Naive thymus-derived CD4-positive, alpha-beta T cell (primary cell): Measurements from ENCODE around the gene SDC3. TPM values are rescaled to one million over a fixed set of nuclear protein-coding genes. Genes with fewer than 3 reads are reported as not detected.
A peak's percentile ranks its signal among the peaks of the same experiment; 100 is the strongest.
"Not testable (repeated sequence)": the region's sequence is repeated elsewhere in the genome, so short reads cannot be mapped to it uniquely, and the experiment has no call there.

Experiments
- ATAC-seq: fragments of 150-1000 bp; cut with Tn5 transposase; 2 replicates; pipeline ENCODE4 v1.10.0; 2021; ENCODE audit warnings: mild to moderate bottlenecking, moderate library complexity
- CTCF ChIA-PET: fragments of 350-600 bp; sonication (Branson Sonifier 250); formaldehyde crosslinking; loops from one replicate; lab custom pipeline; 2021; ENCODE audit warnings: antibody characterized with exemption; lab: Charles Lee
- POLR2A ChIA-PET: fragments of 350-600 bp; sonication (Branson Sonifier 250); formaldehyde crosslinking; loops from one replicate; lab custom pipeline; 2021; ENCODE audit warnings: antibody characterized with exemption, inconsistent platforms; lab: Charles Lee
- DNase-seq, 9 donors: peaks; one replicate each; pipeline versions ENCODE4 v3.0.0 to v3.0.0-alpha.2; 2020 to 2022; ENCODE audit warnings: mixed read lengths in 1 of 9
- H3K27ac ChIP-seq: one replicate; pipeline ENCODE4 v1.7.0; 2013; ENCODE audit warnings: mild to moderate bottlenecking, low read depth, low read length, moderate library complexity
- H3K27me3 ChIP-seq, 2 donors: one replicate each; pipeline ENCODE4 v1.7.0; 2013; ENCODE audit warnings: low read length in 2 of 2, mild to moderate bottlenecking in 2 of 2, moderate library complexity in 2 of 2; ENCODE audit not compliant: control insufficient read depth in 2 of 2, insufficient read depth in 2 of 2
- H3K36me3 ChIP-seq, 3 experiments: 1 replicate in 2 of 3; 2 replicates in 1 of 3; pipeline ENCODE4 v1.7.0; 2013; ENCODE audit warnings: low read length in 3 of 3, mild to moderate bottlenecking in 3 of 3, moderate library complexity in 1 of 3; ENCODE audit not compliant: insufficient read depth in 3 of 3, control insufficient read depth in 2 of 3
- H3K4me1 ChIP-seq, 2 donors: one replicate each; pipeline ENCODE4 v1.7.0; 2013; ENCODE audit warnings: low read length in 2 of 2, mild to moderate bottlenecking in 2 of 2, moderate library complexity in 1 of 2; ENCODE audit not compliant: control insufficient read depth in 2 of 2, insufficient read depth in 2 of 2
- H3K4me3 ChIP-seq: 2 replicates; pipeline ENCODE4 v1.7.0; 2013; ENCODE audit warnings: mild to moderate bottlenecking, low read length
- H3K9me3 ChIP-seq, 3 experiments: 1 replicate in 2 of 3; 2 replicates in 1 of 3; pipeline ENCODE4 v1.7.0; 2013; ENCODE audit warnings: low read length in 3 of 3; ENCODE audit not compliant: control insufficient read depth in 2 of 3
- H3K27ac Mint-ChIP-seq, 9 donors: one replicate each; pipeline ENCODE4 v1.8.0; 2020 to 2022; ENCODE audit warnings: mixed read lengths in 9 of 9, mild to moderate bottlenecking in 8 of 9, moderate library complexity in 5 of 9, inconsistent platforms in 2 of 9
- H3K27me3 Mint-ChIP-seq, 5 donors: one replicate each; pipeline ENCODE4 v1.8.0; 2021 to 2022; ENCODE audit warnings: mixed read lengths in 5 of 5, mild to moderate bottlenecking in 1 of 5
- H3K36me3 Mint-ChIP-seq, 5 donors: one replicate each; pipeline ENCODE4 v1.8.0; 2020 to 2022; ENCODE audit warnings: mixed read lengths in 5 of 5, mild to moderate bottlenecking in 3 of 5, inconsistent platforms in 1 of 5
- H3K4me1 Mint-ChIP-seq, 7 donors: one replicate each; pipeline ENCODE4 v1.8.0; 2020 to 2022; ENCODE audit warnings: mixed read lengths in 7 of 7, mild to moderate bottlenecking in 3 of 7, inconsistent platforms in 1 of 7
- H3K4me3 Mint-ChIP-seq, 10 donors: one replicate each; pipeline ENCODE4 v1.8.0; 2020 to 2022; ENCODE audit warnings: mild to moderate bottlenecking in 10 of 10, mixed read lengths in 10 of 10, moderate library complexity in 6 of 10, inconsistent platforms in 2 of 10
- H3K9me3 Mint-ChIP-seq, 11 donors: one replicate each; pipeline ENCODE4 v1.8.0; 2020 to 2022; ENCODE audit warnings: mixed read lengths in 11 of 11, mild to moderate bottlenecking in 4 of 11, inconsistent platforms in 1 of 11, moderate library complexity in 1 of 11
- intact Hi-C, 2 donors: fragments of 100-400 bp; cut with micrococcal nuclease; formaldehyde crosslinking; loops; one replicate each; pipeline ENCODE4 v1.15.1; 2023
- polyA plus RNA-seq, 2 donors: library from polyadenylated mRNA; unstranded; fragments of 300-500 nt; fragmentation: Illumina TruSeq; gene quantifications; one replicate each; pipeline ENCODE4 v1.2.3, GENCODE V29; 2021
- total RNA-seq, 6 experiments: library from RNA in 5 of 6; stranded (reverse) in 5 of 6; gene quantifications; 1 replicate in 5 of 6; 2 replicates in 1 of 6; pipeline ENCODE4 v1.2.3 and lab custom pipeline; 2021 to 2026

SDC3 gene
- total and polyA plus RNA-seq, 7 experiments from 2014 or later, result 0.07 to 0.42 (median 0.27) TPM; not detected in 1

DNA sequence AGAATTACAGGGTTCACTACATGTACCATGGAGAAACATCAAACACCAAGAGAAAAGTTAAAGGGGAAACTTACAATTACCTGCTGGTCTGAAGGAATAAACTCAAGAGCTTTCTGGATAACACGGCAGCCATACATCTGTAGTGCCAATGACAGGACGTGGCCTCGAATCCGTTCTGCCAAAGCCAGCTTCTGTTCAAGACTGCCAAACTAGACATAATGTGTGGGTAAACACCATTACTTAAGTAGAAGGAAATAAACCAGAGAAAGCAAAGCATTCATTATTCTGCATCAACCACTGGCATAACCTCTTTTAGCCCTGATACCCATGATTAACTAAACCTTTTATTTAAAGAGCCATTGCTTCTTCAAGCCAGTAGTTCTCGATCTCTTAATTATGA is 41.5 kb upstream of the SDC3 start:
- DNase-seq, result no peak
- Mint-ChIP-seq H3K36me3 (peaks cover 13 to 62% (median 42%) of the 10 kb centered on the region in 5 donors), H3K4me1 (peaks cover 11 to 34% (median 19%) of the 10 kb centered on the region in 7 donors), H3K9me3 (no peaks in the 10 kb centered on the region), H3K4me3 (no peak overlapping the region), H3K27ac (peak overlapping the region in 3 of 9 donors; percentile 41 to 70 (median 59)), H3K27me3 (no peaks in the 10 kb centered on the region)
- Histone ChIP-seq H3K4me1 (no peaks in the 10 kb centered on the region), H3K27ac (no peak overlapping the region), H3K36me3 (peaks cover 30 to 85% (median 31%) of the 10 kb centered on the region in 3 experiments), H3K27me3 (no peaks in the 10 kb centered on the region), H3K9me3 (no peaks in the 10 kb centered on the region), H3K4me3 (no peak overlapping the region)
- POLR2A ChIA-PET, result no interaction called here
- intact Hi-C loops, result no loop called here
- no peak for ATAC-seq
- CTCF ChIA-PET, result no interaction called here

DNA sequence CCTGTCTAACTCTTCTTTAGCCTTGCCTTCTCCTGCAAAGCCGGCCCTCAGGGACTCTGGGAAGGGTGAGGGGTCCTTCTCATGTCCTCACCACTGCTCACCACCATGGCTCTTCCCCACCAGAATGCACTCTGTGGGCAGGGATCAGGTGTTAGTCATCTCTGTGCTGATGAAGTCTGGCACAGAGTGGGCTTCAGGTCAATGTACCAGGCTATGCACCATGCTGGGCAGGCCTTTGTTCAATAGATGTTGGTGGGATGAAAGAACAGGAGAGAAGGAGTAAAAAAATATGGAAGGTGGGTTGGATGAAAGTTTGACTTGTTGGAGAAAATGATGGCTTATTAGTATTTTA is 40.9 kb upstream of the SDC3 start:
- DNase-seq, H3K9me3 ChIP-seq, H3K4me3 Mint-ChIP-seq, H3K4me1 ChIP-seq, H3K27ac ChIP-seq, ATAC-seq, H3K27me3 ChIP-seq, H3K9me3 Mint-ChIP-seq, H3K27me3 Mint-ChIP-seq, intact Hi-C loops, POLR2A ChIA-PET, CTCF ChIA-PET, H3K4me3 ChIP-seq: not testable (repeated sequence)
- H3K36me3 ChIP-seq, result peaks cover 30 to 87% (median 37%) of the 10 kb centered on the region in 3 experiments
- Mint-ChIP-seq H3K36me3 (peaks cover 11 to 63% (median 38%) of the 10 kb centered on the region in 5 donors), H3K27ac (peak overlapping the region in 1 of 9 donors; percentile 59), H3K4me1 (peaks cover 11 to 34% (median 19%) of the 10 kb centered on the region in 7 donors)

DNA sequence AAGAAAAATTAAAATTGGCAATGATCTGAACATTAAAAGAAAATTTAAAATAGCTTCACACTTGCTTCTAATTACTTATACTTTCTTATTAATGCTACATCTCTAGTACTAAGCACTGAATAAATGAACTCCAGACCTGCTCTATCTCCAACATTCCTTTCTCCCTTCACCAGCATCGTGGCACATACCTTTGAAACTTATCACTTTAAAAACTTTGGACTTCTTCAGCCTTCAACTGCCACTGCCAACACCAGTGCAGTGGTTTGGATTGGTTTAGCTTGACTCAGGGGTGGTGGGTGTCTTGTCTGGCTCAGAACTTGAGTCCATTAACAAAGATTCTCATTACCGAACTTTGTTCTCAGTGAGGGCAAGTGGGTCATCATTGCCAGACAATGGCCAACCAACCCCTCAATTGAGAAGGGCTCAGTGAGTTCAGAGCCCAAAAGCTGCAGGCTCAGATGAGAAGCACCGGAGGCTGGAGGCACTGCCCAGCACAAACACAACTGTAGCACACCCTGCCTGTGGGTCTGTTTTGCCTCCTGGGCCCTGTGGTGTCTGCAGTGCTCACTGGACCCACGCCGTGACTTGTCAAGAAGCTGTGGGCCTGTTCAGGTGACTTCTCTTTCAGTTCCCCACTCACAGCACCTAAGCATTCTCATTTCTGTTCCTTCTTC is 40.4 kb upstream of the SDC3 start:
- H3K4me3 ChIP-seq, H3K9me3 Mint-ChIP-seq, CTCF ChIA-PET, H3K27me3 ChIP-seq, H3K9me3 ChIP-seq, H3K4me1 ChIP-seq, H3K4me3 Mint-ChIP-seq, H3K27me3 Mint-ChIP-seq, POLR2A ChIA-PET, ATAC-seq, H3K27ac ChIP-seq, DNase-seq, intact Hi-C loops: not testable (repeated sequence)
- Mint-ChIP-seq H3K36me3 (peaks cover 10 to 68% (median 36%) of the 10 kb centered on the region in 5 donors), H3K27ac (peak overlapping the region in 5 of 9 donors; percentile 11 to 78 (median 71)), H3K4me1 (peaks cover 11 to 34% (median 19%) of the 10 kb centered on the region in 7 donors)
- peaks cover 26 to 87% (median 37%) of the 10 kb centered on the region in 3 experiments for H3K36me3 ChIP-seq

DNA sequence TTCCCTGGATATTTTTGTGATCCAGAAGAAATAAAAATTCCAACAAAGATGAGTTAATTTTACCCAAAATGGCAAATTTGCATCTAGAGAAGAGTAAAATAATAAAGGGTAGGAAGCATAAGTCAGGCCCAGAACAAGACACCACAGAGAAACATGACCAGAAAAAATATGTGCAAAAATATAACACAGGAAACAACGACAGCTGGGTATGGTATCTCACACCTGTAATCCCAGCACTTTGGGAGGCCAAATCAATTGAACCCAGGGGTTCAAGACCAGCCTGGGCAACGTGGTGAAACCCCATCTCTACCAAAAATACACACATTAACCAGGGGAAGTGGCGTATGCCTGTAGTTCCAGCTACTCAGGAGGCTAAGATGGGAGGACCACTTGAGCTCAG is 39.7 kb upstream of the SDC3 start:
- H3K27ac ChIP-seq, result no peak overlapping the region
- intact Hi-C loops, result no loop called here
- no peaks in the 10 kb centered on the region for H3K27me3 ChIP-seq
- ChIA-PET POLR2A (no interaction called here), CTCF (interaction anchor here (0.6 kb wide), 1 partner anchor 1771 kb away, joined by 3 read pairs; no protein-coding TSS in a partner anchor)
- ATAC-seq, result no peak
- peak overlapping the region in 7 of 9 donors; percentile 6 to 71 (median 36) for H3K27ac Mint-ChIP-seq
- H3K27me3 Mint-ChIP-seq, result no peaks in the 10 kb centered on the region
- H3K4me3 Mint-ChIP-seq, result no peak overlapping the region
- peaks cover 10 to 68% (median 35%) of the 10 kb centered on the region in 5 donors for H3K36me3 Mint-ChIP-seq
- H3K9me3 Mint-ChIP-seq, result no peaks in the 10 kb centered on the region
- H3K4me1 Mint-ChIP-seq, result peaks cover 11 to 28% (median 16%) of the 10 kb centered on the region in 7 donors
- H3K4me1 ChIP-seq, result no peaks in the 10 kb centered on the region
- no peak overlapping the region for H3K4me3 ChIP-seq
- H3K9me3 ChIP-seq, result no peaks in the 10 kb centered on the region
- DNase-seq, result no peak
- H3K36me3 ChIP-seq, result peaks cover 20 to 87% (median 33%) of the 10 kb centered on the region in 3 experiments

DNA sequence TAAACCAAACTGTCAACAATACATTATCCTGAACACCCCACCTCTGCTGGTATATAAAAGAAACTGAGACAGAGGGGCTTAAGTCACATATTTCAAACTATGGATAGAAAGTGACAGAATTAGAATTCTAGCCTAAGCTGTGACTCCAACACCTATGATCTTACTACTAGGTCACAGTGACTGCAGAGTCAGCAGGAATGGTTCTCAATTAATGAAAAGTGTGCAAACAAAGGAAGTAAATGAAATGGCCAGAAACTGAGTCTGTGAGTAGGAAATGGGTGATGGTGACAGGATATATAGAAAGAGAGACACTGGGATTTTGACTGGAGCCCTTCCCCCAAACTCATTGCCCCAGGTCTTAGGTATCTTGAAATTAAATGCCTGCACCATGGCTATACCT is 38.7 kb upstream of the SDC3 start:
- POLR2A ChIA-PET, result no interaction called here
- H3K9me3 ChIP-seq, result no peaks in the 10 kb centered on the region
- peaks cover 7 to 66% (median 29%) of the 10 kb centered on the region in 5 donors for H3K36me3 Mint-ChIP-seq
- peaks cover 3 to 19% (median 9%) of the 10 kb centered on the region in 7 donors for H3K4me1 Mint-ChIP-seq
- no peak for DNase-seq
- intact Hi-C loops, result no loop called here
- H3K27ac Mint-ChIP-seq, result peak overlapping the region in 3 of 9 donors; percentile 48 to 58 (median 56)
- CTCF ChIA-PET, result no interaction called here
- H3K27me3 ChIP-seq, result no peaks in the 10 kb centered on the region
- no peak for ATAC-seq
- no peaks in the 10 kb centered on the region for H3K27me3 Mint-ChIP-seq
- no peak overlapping the region for H3K4me3 Mint-ChIP-seq
- H3K4me3 ChIP-seq, result no peak overlapping the region
- no peaks in the 10 kb centered on the region for H3K9me3 Mint-ChIP-seq
- H3K27ac ChIP-seq, result no peak overlapping the region
- H3K4me1 ChIP-seq, result no peaks in the 10 kb centered on the region
- peaks cover 18 to 87% (median 32%) of the 10 kb centered on the region in 3 experiments for H3K36me3 ChIP-seq

DNA sequence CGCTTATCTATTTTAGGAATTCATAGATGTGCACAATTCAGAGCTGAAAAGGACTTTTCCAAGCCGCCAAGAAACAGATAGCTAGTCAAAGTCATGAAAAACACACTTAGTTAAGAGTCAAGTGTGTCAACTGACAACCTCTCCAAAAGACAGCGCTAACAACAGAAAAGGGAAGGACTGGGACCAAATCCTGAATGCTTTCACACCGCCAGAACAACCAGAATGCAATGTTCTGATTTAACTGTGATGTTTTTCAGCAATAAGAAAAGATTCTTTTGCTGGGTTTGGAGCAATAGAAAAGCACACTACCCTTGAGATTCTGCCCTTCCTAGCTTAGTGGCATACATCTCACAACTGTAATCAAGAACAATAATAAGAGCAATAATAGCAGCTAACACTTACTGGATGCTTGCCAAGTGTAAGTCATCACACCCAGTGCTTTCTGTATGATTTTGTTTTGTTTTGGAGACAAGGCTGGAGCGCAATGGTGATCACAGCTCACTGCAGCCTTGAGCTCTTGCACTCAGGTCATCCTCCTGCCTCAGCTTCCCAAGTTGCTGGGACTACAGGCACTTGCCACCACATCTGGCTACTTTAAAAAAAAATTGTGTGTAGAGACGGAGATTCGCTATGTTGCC is 33.9 kb upstream of the SDC3 start:
- Mint-ChIP-seq H3K4me3 (no peak overlapping the region), H3K36me3 (peaks cover 4 to 48% (median 28%) of the 10 kb centered on the region in 5 donors), H3K9me3 (no peaks in the 10 kb centered on the region), H3K27ac (peak overlapping the region in 2 of 9 donors; percentile 51 to 57), H3K27me3 (no peaks in the 10 kb centered on the region), H3K4me1 (no peaks in the 10 kb centered on the region)
- DNase-seq, result no peak
- Histone ChIP-seq H3K27ac (no peak overlapping the region), H3K9me3 (no peaks in the 10 kb centered on the region), H3K4me1 (no peaks in the 10 kb centered on the region), H3K27me3 (no peaks in the 10 kb centered on the region), H3K36me3 (peaks cover 21 to 87% (median 25%) of the 10 kb centered on the region in 3 experiments), H3K4me3 (no peak overlapping the region)
- ATAC-seq, result no peak
- intact Hi-C loops, result no loop called here
- CTCF ChIA-PET, result interaction anchor here (0.6 to 1.8 kb wide), 3 partner anchors 14 to 30 kb away, joined by 3 to 5 read pairs (median 3); no protein-coding TSS in a partner anchor
- POLR2A ChIA-PET, result no interaction called here
